BLaER1 treated with 17β-estradiol and CSF1 and Interleukin-3, amounts not matched to agents 10 nM and 100 nM (cell line): ENCODE data around the gene RPL31.

Experiments used
- H3K27ac ChIP-seq, 11 experiments: shearing (Covaris generic); formaldehyde crosslinking; 2 replicates each; pipeline ENCODE4 v1.8.1; 2022
- H3K27me3 ChIP-seq, 11 experiments: shearing (Covaris generic); formaldehyde crosslinking; 2 replicates each; pipeline ENCODE4 v1.8.1; 2022
- H3K36me3 ChIP-seq, 11 experiments: shearing (Covaris generic); formaldehyde crosslinking; 2 replicates each; pipeline ENCODE4 v1.8.1; 2022
- H3K4me1 ChIP-seq, 10 experiments: shearing (Covaris generic); formaldehyde crosslinking; 2 replicates each; pipeline ENCODE4 v1.8.1; 2022
- H3K4me2 ChIP-seq, 11 experiments: shearing (Covaris generic); formaldehyde crosslinking; 2 replicates each; pipeline ENCODE4 v1.8.1; 2022
- H3K4me3 ChIP-seq, 10 experiments: shearing (Covaris generic); formaldehyde crosslinking; 2 replicates each; pipeline ENCODE4 v1.8.1; 2022
- H3K9ac ChIP-seq, 11 experiments: shearing (Covaris generic); formaldehyde crosslinking; 2 replicates each; pipeline ENCODE4 v1.8.1; 2022
- H3K9me3 ChIP-seq, 11 experiments: shearing (Covaris generic); formaldehyde crosslinking; replicated peaks in 1 of 11; 2 replicates each; pipeline ENCODE4 v1.8.1; 2022
- H4K20me1 ChIP-seq, 11 experiments: shearing (Covaris generic); formaldehyde crosslinking; 2 replicates each; pipeline ENCODE4 v1.8.1; 2022
- Cebpa-rat ChIP-seq, 11 experiments: shearing (Covaris generic); IDR thresholded peaks; 2 replicates each; pipeline ENCODE4 v1.8.1; 2022

The RPL31 gene

GRCh38 chr2:101025561-101025960 is 23.5 kb downstream of the RPL31 start:
- Histone ChIP-seq H4K20me1 (peaks cover 0 to 18% (median 0%) of the 10 kb centered on the region in 11 experiments; a peak in 6 of 22 replicates), H3K27ac (no peak overlapping the region), H3K27me3 (no peaks in the 10 kb centered on the region), H3K4me2 (no peak overlapping the region), H3K9ac (no peak overlapping the region), H3K4me1 (peaks cover 0 to 5% (median 0%) of the 10 kb centered on the region in 10 experiments; a peak in 2 of 20 replicates), H3K4me3 (no peak overlapping the region), H3K36me3 (peaks cover 4 to 98% (median 18%) of the 10 kb centered on the region in 11 experiments; a peak in 21 of 22 replicates), H3K9me3 (peaks cover 0 to 8% (median 0%) of the 10 kb centered on the region in 11 experiments; a peak in 5 of 22 replicates)
- TF ChIP-seq Cebpa-rat (IDR thresholded peaks at IDR 0.05): no peak

- Histone ChIP-seq H3K9ac (no peak overlapping the region; a peak in 1 of 22 replicates), H4K20me1 (peaks cover 0 to 11% (median 0%) of the 10 kb centered on the region in 11 experiments; a peak in 6 of 22 replicates), H3K27ac (no peak overlapping the region), H3K9me3 (peaks cover 0 to 8% (median 0%) of the 10 kb centered on the region in 11 experiments; a peak in 5 of 22 replicates), H3K4me2 (no peak overlapping the region), H3K4me1 (peaks cover 0 to 9% (median 0%) of the 10 kb centered on the region in 10 experiments; a peak in 4 of 20 replicates), H3K4me3 (no peak overlapping the region), H3K27me3 (no peaks in the 10 kb centered on the region), H3K36me3 (peaks cover 0 to 94% (median 14%) of the 10 kb centered on the region in 11 experiments; a peak in 19 of 22 replicates)
- no peak for TF ChIP-seq Cebpa-rat (IDR thresholded peaks at IDR 0.05)
Observed at GRCh38 chr2:101026253-101026701, 24.2 kb downstream of the RPL31 start.

GRCh38 chr2:101026923-101027469 is 24.9 kb downstream of the RPL31 start:
- Histone ChIP-seq H3K4me2 (no peak overlapping the region), H3K4me3 (no peak overlapping the region), H4K20me1 (peaks cover 0 to 7% (median 0%) of the 10 kb centered on the region in 11 experiments; a peak in 4 of 22 replicates), H3K36me3 (peaks cover 0 to 89% (median 7%) of the 10 kb centered on the region in 11 experiments; a peak in 17 of 22 replicates), H3K9ac (no peak overlapping the region), H3K27ac (no peak overlapping the region), H3K4me1 (peaks cover 0 to 9% (median 0%) of the 10 kb centered on the region in 10 experiments; a peak in 4 of 20 replicates), H3K27me3 (no peaks in the 10 kb centered on the region), H3K9me3 (peaks cover 0 to 8% (median 0%) of the 10 kb centered on the region in 11 experiments; a peak in 5 of 22 replicates)
- no peak for TF ChIP-seq Cebpa-rat (IDR thresholded peaks at IDR 0.05)

GRCh38 chr2:101027852-101028251 is 25.8 kb downstream of the RPL31 start:
- Histone ChIP-seq H3K4me2 (no peak overlapping the region), H3K9me3 (peaks cover 0 to 8% (median 0%) of the 10 kb centered on the region in 11 experiments; a peak in 5 of 22 replicates), H3K4me1 (peaks cover 0 to 9% (median 0%) of the 10 kb centered on the region in 10 experiments; a peak in 4 of 20 replicates), H4K20me1 (peaks cover 0 to 7% (median 0%) of the 10 kb centered on the region in 11 experiments; a peak in 4 of 22 replicates), H3K9ac (no peak overlapping the region), H3K27ac (no peak overlapping the region), H3K4me3 (no peak overlapping the region), H3K27me3 (no peaks in the 10 kb centered on the region), H3K36me3 (peaks cover 0 to 89% (median 3%) of the 10 kb centered on the region in 11 experiments; a peak in 10 of 22 replicates)
- TF ChIP-seq Cebpa-rat (IDR thresholded peaks at IDR 0.05): no peak

GRCh38 chr2:101030866-101031554 is 28.9 kb downstream of the RPL31 start:
- Histone ChIP-seq H3K9me3 (peaks cover 0 to 8% (median 0%) of the 10 kb centered on the region in 11 experiments; a peak in 5 of 22 replicates), H3K27me3 (no peaks in the 10 kb centered on the region), H3K4me1 (peaks cover 0 to 17% (median 2%) of the 10 kb centered on the region in 10 experiments; a peak in 7 of 20 replicates), H3K27ac (no peak overlapping the region), H3K36me3 (peaks cover 0 to 91% (median 0%) of the 10 kb centered on the region in 11 experiments; a peak in 9 of 22 replicates), H3K4me3 (no peak overlapping the region), H3K4me2 (no peak overlapping the region), H4K20me1 (peaks cover 0 to 7% (median 0%) of the 10 kb centered on the region in 11 experiments; a peak in 4 of 22 replicates), H3K9ac (no peak overlapping the region)
- TF ChIP-seq Cebpa-rat (IDR thresholded peaks at IDR 0.05): no peak

- H3K4me1 ChIP-seq: peaks cover 0 to 23% (median 2%) of the 10 kb centered on the region in 10 experiments; a peak in 9 of 20 replicates
- H4K20me1 ChIP-seq: peaks cover 0 to 3% (median 0%) of the 10 kb centered on the region in 11 experiments; a peak in 3 of 22 replicates
- peaks cover 0 to 87% (median 0%) of the 10 kb centered on the region in 11 experiments; a peak in 9 of 22 replicates for H3K36me3 ChIP-seq
- H3K4me3 ChIP-seq: no peak overlapping the region
- H3K4me2 ChIP-seq: no peak overlapping the region
- no peaks in the 10 kb centered on the region for H3K27me3 ChIP-seq
- no peak overlapping the region for H3K27ac ChIP-seq
- peaks cover 0 to 8% (median 0%) of the 10 kb centered on the region in 11 experiments; a peak in 5 of 22 replicates for H3K9me3 ChIP-seq
- TF ChIP-seq Cebpa-rat (IDR thresholded peaks at IDR 0.05): no peak
- no peak overlapping the region for H3K9ac ChIP-seq
Observed at GRCh38 chr2:101032084-101032776, 30.1 kb downstream of the RPL31 start.

- Histone ChIP-seq H3K4me1 (peaks cover 0 to 66% (median 30%) of the 10 kb centered on the region in 10 experiments; a peak in 16 of 20 replicates), H3K36me3 (peaks cover 0 to 84% (median 0%) of the 10 kb centered on the region in 11 experiments; a peak in 7 of 22 replicates), H3K9ac (no peak overlapping the region), H3K4me2 (peak overlapping the region in 1 of 11 experiments; percentile 12; a peak in 1 of 22 replicates), H3K27ac (no peak overlapping the region), H3K27me3 (no peaks in the 10 kb centered on the region), H4K20me1 (no peaks in the 10 kb centered on the region; a peak in 1 of 22 replicates), H3K9me3 (peaks cover 0 to 8% (median 0%) of the 10 kb centered on the region in 11 experiments; a peak in 2 of 22 replicates), H3K4me3 (no peak overlapping the region)
- no peak for TF ChIP-seq Cebpa-rat (IDR thresholded peaks at IDR 0.05)
Observed at GRCh38 chr2:101036562-101036961, 34.5 kb downstream of the RPL31 start.

GRCh38 chr2:101037161-101037755 is 35.2 kb downstream of the RPL31 start:
- peaks cover 0 to 8% (median 0%) of the 10 kb centered on the region in 11 experiments; a peak in 2 of 22 replicates for H3K9me3 ChIP-seq
- no peaks in the 10 kb centered on the region for H3K27me3 ChIP-seq
- peaks cover 0 to 73% (median 37%) of the 10 kb centered on the region in 10 experiments; a peak in 16 of 20 replicates for H3K4me1 ChIP-seq
- no peak for TF ChIP-seq Cebpa-rat (IDR thresholded peaks at IDR 0.05)
- H3K9ac ChIP-seq: 0 out of 22 replicates have a peak overlapping the region, but pooled peaks of 1 of the 11 experiments have one; percentile 16
- no peaks in the 10 kb centered on the region; a peak in 1 of 22 replicates for H4K20me1 ChIP-seq
- peak overlapping the region in 4 of 11 experiments; percentile 3 to 57 (median 25); a peak in 6 of 22 replicates for H3K27ac ChIP-seq
- peaks cover 0 to 80% (median 0%) of the 10 kb centered on the region in 11 experiments; a peak in 7 of 22 replicates for H3K36me3 ChIP-seq
- no peak overlapping the region for H3K4me3 ChIP-seq
- peak overlapping the region in 3 of 11 experiments; percentile 11 to 35 (median 12); a peak in 3 of 22 replicates for H3K4me2 ChIP-seq
